HG03135 (cell line): ENCODE measurements around the gene GAS6.
"Not testable (repeated sequence)": the region's sequence is repeated elsewhere in the genome, so short reads cannot be mapped to it uniquely, and the experiment has no call there.

ENCODE experiments used
- ATAC-seq: cut with Tn5 transposase; IDR thresholded peaks from one replicate; pipeline ENCODE4 v1.9.1; 2021; ENCODE audit warnings: mild to moderate bottlenecking, moderate library complexity; ENCODE audit not compliant: unreplicated experiment

GAS6 gene

DNA sequence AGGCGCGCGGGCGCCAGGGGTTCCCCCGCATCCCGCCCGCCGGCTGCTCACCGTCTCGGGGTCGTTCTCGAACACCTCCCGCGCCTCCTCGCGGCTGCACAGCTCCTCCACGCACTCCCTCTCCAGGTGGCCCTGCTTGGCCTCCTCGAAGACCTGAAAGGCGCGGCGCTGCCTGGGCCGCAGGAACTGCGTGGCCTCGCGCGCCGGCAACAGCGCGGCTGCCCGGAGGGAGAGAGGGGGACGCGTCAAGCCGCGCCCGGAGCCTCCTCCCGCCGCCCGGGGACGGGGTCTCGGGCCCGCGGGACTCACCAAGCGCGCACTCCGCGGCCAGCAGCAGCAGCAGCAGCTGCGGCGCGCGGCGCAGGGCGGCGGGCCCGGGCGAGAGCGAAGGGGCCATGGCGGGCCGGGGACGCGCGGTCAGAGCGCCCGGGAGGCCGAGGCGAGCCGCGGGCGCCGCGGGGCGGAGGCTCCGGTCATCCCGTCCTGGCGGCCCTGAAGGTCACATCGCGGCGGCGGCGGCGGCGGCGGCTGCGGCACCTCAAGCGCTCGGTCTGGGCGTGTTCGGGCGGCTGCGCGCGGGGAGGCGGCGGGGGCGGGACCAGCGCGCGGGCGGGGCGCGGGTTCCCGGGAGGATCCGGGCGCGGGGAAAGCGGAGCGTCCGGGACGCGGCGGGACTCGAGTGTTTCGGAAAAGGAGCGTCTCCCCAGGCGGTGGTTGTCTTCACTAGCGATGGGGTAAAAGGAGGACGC, at the start of gene GAS6:
Gene GAS6 (minus strand): TSS at position 553 of the 749 bp plus-strand sequence. CDS start 156 bp downstream, at position 397.
- no peak for ATAC-seq

DNA sequence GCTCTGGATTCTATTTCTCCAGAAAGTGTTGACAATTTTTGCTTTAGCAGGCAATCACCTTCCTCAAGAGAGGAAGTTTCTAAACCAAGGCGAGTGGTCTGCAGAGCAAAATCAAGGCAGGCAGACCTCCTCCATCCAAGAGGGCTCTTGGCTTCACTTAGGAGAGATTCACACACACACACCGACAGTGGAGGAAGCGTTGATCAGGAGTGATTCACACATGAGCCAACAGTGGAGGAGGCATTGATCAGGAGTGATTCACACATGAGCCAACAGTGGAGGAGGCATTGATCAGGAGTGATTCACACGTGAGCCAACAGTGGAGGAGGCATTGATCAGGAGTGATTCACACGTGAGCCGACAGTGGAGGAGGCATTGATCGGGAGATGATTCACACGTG, 49.5 kb upstream of the GAS6 start:
- ATAC-seq: not testable (repeated sequence)

DNA sequence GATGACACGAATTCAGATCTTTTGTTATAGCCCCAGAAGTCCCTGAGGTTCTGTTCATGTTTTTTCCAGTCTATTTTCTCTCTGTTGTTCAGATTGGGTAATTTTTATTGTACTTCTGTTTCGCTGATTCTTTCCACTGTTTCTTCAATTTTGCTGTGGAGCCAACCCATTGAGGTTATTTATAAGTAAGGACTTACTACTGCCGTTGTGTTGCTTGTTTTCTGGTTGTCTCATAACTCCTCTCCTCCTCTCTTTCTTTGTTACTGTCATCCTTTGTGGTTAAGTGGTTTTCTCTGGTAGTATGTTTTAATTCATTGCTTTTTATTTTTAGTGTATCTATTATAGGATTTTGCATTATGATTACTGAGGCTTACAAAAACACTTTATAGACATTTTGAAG, 48.7 kb upstream of the GAS6 start:
- ATAC-seq: no peak

DNA sequence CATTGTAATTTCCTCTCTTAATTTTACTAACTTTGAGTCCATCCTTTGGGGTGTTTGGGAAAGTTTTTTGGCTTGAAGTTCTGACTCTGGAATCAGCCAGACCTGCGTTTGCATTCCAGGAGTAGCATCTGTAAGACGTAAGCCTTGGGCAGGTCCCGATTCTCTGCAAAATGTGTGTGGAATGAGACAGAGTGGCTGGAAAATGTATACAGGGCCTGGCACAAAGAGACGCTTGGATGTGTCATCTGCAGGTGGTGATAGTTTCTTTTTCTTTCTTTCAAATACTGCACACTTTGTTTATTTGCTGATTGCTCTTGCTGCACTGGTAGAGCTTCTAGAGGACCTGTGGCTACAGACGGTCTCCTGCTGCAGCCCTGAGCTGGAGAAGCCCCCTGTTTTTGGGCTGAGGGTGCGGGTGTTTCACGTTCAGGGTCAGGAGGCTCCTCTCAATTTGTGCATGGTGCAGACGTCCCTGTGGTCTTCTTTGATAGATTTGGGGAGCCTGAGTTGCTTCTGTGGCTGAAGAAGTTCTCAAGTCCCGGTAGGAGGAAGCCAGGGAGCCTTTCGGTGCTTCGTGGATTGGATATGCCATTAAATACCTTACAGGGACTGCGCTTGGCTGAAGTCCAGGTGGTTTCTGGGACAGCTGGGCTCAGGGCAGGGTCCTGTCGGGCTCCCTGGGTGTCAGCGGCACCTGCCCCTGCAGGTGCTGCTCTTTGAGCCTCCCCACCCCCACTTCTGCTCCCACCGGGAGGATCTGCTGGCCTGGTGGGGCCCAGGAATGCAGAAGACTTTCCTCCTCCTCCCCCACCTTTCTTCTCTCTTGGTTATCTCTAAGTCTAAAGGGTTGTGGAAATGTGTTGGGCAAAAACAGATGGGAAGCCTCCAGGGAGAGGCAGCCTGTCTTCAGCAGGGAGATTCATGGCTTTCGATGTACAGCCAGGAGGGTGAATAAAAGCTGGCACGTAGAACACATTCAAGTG, 44.0 kb upstream of the GAS6 start:
- ATAC-seq: no peak

DNA sequence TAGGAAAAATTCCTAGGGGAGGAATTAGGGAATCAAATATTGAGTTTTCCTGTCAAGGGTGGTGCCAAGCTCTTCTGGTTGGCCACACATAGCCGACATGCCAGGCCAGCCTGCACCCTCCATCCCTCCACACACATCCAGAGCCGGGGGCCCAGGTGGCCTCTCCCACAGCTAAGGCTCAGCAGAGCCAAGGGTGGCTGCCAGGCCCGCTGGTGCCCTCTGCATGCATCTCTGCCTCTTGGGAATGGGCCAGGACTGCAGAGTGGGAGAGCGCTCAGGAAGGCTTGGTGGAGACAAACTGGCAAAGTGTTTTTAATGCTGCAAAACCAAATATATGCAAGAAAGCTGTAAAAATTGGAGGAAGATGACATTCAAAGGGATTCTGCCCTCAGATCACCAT, 42.7 kb upstream of the GAS6 start:
- ATAC-seq: no peak

DNA sequence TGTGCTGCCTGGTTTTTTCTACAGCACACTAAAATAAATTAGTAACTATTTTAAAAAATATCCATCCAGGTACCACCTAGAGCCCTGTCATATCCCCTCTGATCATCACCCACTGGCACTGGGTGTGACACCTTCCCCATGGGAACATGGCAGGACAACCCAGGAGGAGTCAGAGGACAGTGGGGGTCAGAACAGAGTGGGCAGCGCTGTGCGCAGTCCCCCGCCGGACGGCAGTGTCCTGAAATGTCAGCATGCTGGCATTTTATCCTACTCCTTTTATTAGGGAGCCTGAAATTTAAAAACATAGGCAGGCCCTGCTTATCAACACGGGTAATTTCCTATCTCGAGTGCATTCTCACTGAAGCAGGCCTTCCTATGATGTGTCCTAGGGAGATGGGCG, 42.1 kb upstream of the GAS6 start:
- no peak for ATAC-seq

DNA sequence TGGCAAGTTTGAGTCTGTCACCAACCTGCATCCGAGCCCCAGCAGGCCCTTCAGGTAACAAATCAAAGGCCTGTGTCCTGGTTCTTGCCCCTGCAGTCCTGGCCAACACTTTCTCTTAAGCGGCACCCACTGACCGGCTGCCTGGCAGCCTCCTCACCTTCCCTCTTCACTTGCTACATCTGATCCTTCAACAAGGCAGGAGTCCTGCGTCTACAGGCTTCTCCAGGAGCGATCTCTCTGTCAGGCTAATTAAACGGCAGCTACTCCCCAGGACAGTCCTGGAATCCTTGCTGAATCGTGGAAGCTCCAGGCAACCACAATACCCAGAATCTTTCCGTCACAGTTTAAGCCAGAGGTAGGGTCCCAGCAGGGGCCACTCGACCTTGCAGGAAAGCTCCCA, 41.1 kb upstream of the GAS6 start:
- ATAC-seq: no peak

DNA sequence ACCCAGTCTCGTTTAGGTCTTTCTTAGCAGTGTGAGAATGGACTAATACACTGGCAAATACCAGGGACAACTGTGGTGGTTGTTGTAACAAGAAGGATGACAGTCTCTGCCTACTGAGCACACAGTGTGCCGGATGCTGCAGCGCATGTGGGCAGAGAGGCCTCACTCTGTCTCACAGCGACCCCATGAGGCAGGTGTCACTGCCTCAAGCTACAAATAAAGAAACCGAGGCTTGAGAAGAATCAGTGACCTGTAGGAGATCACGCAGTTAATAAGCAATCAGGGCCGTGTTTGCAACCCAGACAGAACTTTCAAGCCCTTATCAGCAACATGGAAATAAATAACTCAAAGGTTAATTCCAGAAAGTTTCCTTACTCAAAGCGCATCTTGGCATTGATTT, 40.5 kb upstream of the GAS6 start:
- no peak for ATAC-seq

DNA sequence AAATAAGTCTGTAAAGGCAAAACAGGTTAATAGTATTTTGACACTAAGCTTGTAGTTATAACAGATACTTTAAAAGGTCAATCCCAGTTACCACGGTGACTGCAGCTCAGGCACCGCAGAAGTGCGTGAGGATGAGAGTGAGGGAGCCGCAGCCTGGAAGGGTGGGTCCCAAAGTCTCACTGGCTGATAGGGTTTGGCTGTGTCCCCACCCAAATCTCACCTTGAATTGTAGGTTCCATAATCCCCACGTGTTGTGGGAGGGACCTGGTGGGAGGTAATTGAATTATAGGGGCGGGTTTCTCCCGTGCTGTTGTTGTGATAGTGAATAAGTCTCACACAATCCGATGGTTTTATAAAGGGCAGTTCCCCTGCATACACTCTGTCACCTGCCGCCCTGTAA, 40.0 kb upstream of the GAS6 start:
- ATAC-seq: no peak

DNA sequence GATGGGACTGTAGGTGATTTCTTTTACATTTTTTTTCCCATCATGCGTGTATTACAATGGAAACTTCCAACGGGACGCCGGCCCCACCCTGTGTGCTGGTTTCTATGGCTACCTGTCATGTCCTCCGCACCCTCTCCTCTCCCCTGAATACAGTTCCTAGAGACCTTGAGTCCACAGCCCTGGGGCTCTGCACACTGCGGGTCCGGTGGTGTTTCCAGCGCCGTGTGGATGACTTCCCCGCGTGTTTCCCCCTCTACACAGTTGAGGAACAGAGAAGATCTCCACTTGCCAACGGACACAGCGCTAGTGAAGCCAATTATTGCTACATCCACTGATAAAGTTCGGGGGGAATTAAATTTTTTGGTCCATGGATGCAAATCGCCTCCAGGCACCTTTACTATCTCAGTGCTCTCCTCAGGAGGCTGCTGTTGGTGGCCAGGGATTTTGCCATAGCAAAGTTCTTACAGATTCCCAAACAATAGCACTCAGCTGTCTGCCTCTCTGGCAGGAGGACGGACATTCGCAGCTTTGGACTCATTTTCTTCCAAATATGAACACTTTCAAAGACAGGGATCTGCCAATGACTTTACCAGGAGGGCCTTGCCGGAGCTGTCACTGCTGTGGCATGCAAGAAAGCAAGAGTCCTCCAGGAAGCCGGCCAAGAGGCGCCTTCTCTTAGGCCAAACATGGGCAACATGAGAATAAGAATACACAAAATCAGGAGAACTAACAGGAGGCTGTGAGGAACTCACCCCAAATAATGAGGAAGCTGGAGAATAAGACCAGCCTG, 39.3 kb upstream of the GAS6 start:
- no peak for ATAC-seq

DNA sequence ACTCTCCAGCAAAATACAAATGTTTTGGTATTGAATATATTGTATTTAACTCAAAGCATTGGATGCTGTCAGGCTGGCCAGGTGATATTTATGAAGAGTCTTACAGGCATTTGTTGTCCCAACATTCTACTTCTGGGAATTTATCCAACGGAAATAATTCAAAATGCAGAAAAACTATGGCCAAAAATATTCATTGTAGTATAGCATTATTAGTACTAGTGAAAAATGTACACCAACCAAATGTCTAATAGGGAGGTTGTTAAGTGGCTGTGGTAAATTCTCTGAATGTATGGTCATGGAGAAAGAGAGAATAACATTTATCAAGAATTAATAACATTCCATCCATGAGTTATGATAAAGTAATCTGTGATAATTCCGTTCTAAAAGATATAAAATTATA, 38.6 kb upstream of the GAS6 start:
- ATAC-seq: no peak

DNA sequence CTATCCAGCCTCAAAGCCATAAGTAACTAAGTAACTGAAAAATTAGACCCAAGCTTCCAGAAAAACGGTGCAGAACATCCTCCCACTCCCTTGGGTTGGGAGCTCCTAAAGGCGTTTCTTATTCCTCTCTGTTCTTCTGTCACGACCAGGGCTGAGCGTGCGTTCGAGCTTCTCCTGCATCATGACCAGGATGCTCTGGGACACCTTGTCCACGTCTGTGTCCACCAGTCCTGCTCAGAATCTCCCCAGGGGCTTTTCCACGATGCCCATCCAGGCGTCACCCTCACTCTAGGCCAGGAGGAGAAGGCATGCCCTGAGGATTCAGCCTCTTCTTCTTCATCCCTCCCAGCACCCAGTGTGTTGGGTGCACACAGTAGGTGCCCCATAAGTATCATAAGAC, 37.8 kb upstream of the GAS6 start:
- ATAC-seq: no peak

DNA sequence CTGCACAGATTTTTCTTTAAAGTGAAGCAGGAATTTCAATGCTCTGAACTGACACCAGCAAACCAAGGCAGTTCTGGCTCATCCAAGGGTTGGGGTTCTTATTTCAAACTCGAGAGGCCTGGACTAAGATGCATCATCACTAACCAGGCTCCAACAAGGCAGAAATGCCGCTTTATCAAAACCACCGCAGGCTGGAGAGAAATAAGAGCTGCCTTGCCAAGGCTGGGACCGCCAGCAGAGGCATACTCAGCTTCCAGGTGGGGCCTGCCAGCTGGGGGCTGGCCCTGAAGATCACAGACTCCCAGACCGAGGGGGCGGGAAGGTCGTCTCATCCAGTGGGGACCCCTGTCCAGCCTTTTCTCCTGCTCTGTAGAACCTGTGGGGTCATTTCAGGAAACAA, 37.4 kb upstream of the GAS6 start:
- no peak for ATAC-seq

DNA sequence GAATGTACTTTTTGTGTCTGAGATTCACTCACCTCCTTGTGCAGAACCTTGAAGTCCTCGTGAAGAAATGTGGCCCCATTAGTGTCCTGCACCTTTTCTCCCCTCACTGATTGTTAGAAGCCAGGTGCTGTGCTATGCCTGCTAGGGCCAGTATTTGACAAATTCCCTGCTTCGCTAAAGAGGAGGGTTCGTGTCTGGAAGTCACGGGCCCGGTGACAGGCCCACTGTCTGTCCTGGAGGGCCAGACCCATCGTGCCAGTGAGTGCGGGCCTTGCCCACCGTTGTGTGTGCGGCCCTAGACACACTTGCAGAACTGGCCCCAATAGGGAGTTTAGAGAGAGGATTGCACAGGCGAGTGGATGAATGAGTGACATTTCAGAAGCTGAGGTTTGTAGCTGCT, 36.8 kb upstream of the GAS6 start:
- ATAC-seq: no peak

DNA sequence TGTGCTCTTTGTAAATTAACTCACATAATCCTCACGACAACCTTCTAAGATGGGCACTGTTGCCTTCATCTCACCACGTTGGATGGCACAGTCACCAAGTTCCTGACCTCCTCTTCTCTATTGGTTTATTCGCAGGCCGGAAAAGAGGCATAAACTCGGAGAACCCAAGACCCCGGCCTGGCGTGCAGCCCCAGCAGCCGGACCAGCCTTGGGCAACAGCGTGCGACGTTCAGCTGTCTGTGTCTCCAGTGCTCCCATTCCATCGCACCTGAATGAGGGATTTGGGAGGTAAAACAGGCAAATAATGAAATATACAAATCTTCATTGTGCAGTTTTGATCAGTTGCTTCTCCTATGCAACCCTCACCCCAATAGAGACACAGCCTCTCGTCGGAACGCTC, 34.5 kb upstream of the GAS6 start:
- ATAC-seq: no peak

DNA sequence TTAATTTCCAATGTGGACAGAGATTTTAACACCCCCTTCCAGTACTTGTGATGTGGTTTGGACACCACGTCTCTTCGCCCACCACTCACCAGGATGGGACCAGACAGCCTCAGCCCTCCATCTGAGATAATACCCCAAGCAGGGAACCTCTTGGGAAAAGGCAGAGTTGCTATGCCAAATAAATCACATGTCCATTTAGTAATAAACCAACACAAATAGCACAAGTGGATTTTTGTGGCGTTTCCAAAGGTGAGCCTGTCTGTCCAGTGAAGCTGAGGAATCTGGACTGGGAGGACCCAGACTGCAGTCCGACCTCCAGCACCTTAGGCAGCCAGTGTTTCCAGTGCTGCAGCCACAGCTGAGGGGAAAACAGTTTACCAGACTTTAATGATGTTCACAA, 34.1 kb upstream of the GAS6 start:
- ATAC-seq: no peak

DNA sequence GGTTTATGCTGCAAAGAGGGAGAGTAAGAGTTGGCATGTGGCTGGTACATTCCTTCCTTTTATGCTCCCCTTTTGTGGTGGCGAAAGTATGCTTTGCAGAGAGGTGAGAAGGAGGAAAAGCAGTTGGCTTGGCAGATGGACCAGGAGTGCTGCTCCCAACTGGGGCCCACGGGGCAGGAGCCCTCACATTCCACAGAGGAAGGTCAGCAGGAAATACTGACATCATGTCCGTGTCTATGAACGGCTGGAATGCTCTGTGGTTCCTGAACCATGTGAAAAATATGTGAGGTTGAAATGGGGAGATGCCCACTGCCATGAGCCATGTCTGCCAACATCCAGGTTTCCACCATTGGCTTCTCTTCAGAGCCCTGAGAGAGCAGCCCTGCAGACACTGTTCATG, 33.3 kb upstream of the GAS6 start:
- ATAC-seq: no peak

DNA sequence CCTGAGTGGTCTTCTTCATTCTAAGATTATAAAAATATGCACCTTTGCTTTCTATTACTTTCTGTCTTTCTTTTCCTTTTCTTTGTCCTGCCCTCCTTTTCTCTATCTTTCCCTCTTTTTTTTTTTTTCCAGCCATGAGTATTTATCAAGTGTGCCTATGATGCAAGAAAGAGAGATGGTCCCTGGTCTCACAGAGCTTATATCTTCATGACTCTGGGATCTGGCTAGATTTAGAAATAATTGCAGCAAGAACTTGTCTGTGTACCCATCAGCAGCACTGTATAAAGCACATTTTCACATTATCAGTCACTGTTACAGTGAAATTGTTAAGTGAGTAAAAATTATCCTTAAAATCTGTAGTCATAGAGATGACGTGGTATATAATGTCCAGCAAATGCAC, 31.6 kb upstream of the GAS6 start:
- ATAC-seq: no peak

DNA sequence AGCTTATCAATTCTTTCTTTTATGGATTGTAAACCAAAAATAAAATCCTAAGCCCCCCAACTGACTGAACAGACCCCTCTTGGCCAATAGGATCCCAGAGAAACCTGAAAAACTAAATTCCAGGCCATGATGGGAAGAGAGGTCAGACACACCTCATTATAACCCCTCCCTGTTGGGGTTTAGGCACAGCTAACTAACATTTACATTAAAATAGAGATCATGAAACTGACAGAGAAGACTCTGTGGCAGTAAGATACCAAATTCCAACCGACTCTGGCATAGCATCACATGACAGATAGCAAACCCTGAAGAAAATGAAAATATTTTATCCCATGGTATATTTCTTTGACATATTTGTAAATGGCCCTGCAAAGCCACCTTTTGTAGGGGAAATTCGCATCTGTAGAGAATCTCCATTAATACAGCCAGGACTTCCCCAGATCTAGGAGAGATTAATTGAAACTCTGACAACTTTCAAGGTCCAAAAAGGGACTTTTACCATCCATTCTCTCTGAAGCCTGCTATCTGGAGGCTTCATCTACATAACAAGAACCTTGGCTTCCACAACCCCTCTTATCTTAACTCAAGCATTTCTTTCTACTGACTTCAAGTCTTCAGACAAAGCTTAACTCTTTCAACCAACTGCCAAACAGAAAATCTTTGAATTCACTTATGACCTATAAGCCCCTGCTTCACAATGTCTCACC, 27.1 kb upstream of the GAS6 start:
- ATAC-seq: no peak

DNA sequence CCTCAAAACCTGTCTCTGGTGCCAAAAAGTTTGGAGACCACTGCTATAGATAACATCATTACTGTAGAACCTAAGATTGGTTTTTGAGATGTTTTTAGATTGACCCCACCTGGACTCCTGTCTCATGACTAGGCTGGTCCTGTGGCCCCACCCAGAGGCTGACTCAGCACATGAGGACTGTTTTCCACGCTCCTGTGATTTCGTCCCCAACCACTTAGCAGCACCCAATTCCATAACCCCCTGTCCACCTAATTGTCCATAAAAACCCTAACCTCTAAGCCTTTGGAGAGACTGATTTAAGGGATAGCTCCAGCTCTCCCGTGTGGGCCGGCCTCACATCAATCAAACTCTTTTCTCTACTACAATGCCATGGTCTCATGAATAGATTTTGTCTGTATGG, 25.6 kb upstream of the GAS6 start:
- no peak for ATAC-seq
